Activated T-cell treated with anti-CD3 and anti-CD28 coated beads, Interleukin-2, amount 50 U/mL, for 48 hours (primary cell): ENCODE results near the gene HDAC4.
A peak's percentile ranks its signal among the peaks of the same experiment; 100 is the strongest.

Source experiments
- DNase-seq, 2 experiments: peaks; one replicate each; pipeline ENCODE4 v3.0.0-alpha.2; 2020

HDAC4 gene

DNA sequence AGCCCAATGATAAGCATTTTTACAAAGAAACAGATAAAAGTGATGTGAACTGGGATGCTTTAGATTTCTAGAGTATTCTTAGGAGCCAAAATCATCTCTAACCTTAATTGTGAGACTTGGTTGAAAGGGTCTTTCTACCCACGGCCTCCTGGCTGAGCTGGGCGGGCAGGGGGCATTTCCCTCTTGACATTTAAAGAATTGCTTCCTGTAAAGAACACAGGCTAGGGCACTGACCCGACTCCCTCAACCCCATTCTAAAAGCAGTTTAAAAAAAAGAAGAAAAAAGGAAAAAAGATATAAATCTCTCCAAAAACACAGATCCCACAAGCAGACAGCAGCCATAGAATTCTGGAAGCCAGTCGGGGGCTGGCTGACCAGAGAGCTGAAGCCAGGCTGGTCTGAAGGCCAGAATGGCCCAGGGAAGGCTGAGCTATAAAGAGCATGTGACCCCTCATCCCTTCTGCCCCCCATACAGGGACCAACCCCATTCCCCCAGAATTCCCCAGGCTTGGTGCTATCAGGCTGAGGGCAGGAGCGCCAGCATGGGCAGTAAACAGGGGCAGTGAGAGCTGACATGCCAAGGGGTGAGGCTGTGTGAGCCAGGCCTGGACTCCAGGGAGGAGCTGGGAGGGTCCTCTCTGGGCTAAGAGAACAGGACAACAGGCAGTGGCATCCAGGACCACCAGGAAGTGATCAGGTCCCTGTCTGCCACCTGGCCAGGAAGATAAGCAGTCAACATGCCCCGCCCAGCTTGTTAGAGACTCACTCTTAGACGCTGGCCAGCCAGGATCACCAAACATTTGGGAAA lies 188.5 kb downstream of the HDAC4 start:
- no peak for DNase-seq

DNA sequence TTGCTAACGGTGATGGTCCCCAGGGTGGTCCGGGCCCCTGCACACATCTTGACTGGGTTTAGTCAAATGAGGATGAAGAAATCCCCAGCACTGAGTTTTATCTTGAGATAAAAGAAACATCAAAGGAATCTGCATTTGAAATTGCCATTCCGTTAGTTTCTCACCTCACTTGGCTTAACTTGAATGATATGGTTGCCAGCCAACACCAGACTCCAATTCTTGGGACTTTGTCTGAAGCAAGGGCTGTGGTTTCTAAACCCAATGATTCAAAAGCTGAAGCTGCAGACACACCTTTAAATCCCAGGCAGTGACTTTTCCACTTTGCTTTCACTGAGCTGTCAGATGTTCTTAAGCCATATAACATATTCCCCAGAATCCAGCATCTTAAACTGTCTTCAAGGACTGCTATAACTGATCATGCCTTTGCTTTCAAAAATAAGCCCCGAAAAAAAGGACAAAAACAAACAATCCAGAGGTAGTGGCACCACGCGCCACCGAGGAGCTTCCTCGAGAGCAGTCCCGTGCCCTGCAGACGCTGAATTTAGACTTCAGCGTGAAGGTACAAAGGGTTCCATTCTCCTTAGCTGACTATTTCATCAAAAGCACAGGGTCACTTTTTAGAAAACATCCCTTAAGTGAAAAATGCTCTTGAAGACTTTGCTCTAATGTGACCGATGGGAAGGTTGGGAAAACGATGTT lies 189.3 kb downstream of the HDAC4 start:
- no peak for DNase-seq

DNA sequence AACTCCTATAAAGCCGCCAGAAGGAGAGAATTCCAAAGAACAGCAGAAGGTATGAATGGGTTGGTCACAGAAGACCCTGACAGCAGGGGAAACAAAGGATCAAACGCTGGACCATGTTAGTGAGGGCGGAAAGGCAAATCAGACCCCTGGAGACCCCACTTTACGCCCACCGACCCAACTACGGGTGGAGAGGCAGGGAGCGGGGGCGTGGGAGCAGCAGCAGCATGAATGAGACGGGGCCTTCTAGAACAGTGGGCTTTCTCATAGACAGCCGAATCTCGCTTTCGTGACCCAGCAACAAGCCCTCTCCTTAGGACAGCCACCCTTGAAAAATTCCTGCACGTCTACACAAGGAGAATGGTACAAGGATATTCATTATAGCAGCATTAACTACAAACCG lies 191.0 kb downstream of the HDAC4 start:
- no peak for DNase-seq

DNA sequence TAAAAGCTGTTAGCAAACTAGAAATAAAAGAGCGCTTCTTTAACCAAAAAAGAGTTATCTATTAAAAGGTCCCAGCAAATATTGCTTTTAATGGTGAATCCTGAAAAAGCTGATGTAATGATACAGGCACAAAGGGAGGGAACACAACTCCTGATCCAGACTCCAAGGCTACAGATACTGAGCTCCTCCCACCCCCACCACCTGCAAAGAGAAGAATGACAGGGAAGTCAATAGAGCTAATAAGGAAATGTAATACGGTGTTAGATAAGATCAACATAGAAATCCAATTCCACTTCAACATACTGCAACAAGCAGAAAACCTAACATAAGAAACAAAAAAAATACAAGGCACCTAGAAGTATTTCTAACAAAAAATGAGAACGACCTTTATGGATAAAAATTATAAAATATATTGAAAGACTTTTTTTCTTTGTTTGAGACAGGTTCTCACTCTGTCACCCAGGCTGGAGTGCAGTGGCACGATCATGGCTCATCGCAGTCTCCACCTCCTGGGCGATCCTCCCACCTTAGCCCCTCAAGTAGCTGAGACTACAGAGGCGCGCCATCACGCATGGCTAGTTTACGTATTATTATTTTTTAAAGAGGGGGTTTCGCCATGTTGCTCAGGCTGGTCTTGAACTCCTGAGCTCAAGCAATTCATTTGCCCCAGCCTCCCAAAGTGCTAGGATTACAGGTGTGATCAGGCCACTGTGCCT lies 192.2 kb downstream of the HDAC4 start:
- DNase-seq, result no peak

DNA sequence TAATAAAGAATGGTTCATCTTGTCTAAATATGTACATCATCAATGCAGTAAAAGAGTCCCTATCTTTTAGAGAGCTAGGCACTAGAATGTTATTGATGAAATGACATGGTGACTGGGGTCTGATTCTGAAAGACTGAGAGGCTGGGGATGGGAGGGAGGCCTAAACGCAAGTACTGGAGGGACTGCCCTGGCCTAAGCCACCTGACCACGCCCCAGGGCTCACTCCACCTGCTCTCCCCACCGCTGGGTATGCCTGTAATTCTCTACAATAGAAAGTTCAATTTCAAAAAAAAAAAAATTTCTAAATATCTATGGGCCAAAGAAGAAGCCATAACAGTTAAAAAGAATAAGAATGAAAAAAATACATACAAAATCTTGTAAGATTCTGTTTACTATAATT lies 194.0 kb downstream of the HDAC4 start:
- no peak for DNase-seq

DNA sequence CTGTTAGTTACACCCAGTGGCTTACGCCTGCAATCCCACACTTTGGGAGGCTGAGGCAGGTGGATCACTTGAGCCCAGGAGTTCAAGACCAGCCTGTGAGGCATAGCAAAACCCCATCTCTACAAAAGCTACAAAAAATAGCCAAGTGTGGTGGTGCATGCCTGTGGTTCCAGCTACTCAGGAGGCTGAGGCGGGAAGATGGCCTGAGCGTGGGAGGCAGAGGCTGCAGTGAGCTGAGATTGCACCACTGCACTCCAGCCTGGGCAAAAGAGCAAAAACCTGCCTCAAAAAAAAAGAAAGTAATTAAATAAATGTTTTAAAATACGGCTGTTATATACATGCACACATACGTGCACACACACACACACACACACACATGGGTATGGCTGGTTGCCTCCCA lies 194.8 kb downstream of the HDAC4 start:
- no peak for DNase-seq

DNA sequence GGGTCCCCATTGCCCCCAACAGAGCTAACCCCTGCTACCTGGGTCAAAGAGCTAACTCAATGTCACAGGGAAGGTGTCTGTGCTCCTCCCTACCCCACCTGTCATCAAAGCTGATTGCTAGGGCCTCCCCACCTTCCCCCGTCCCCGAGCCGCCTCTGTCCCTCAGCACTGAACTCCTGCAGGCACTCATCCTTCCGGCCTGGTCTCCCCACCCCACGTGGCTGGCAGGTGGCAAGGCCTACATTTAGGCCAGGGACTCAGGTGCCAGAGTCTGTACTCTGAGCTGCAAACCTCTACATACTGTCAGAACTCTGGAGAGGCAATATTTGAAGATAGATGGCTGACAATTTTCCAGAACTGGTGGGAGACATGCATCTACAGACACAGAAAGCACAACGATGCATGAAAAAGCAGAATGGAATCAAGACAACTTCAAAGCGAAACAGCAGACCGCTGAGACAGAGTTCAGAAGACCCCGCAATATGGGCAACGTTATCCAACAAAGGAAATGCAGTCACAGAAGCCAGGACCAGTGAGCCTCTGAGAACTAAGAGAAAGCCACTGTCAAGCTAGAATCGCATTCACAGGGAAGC lies 195.8 kb downstream of the HDAC4 start:
- DNase-seq, result no peak

DNA sequence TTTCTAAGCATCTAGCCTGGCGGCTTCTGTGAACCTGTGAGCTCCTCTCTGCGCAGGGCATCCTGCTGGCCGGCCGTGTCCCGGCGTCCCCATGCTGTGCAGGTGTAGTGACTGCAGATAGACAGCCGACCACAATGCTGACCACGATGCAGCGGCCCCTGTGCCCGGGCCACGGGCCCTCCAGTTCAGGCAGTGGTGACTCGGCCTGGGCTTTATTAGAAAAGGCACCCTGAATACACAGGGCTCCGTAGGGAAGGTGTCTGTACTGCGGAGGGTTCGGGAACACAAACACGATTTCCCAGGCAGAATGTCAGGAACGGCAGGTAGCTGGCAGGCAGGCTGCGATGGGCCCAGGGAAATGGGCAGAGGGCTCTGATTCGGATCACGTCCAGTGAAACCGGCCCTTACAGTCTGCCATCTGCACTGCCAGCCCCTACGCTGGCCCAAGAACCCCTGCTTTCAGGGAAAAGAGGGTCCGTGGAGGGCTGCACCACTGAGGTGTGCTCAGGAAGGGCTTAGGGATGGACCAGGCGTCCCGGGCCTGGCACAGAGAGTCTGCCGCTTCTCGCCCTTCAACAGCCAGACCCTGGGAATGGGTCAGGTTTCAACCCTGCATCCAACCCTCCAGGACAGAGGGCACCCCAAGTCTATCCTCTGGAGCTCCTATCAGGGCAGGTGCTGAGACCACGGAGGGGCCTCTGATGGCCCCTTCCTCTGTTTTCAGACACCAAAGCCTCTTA lies 196.5 kb downstream of the HDAC4 start:
- DNase-seq, result no peak

- DNase-seq, result no peak
These were observed 197.2 kb downstream of the HDAC4 start for GRCh38 chr2:239203443-239204135.

- DNase-seq, result no peak
These were observed 198.0 kb downstream of the HDAC4 start for GRCh38 chr2:239202836-239203235.

DNA sequence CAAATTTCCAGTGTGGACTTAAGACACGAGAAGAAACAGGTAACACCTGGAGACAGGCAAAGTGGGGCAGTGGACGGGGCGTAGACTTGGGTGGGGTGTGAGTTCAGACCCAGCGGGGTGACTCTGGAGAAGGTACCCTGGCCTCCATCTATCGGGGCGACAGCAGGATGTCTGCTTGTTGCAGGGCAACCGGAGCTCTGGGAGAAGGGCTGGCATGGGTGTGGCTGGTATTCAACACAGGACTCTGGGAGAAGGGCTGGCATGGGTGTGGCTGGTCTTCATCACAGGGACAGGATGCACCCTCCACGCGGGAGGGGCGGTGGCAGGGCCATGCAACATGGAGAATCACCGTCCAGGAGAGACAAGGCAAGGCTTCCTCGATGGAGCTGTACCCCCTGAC lies 198.5 kb downstream of the HDAC4 start:
- DNase-seq, result no peak

- DNase-seq, result no peak
These were observed 198.9 kb downstream of the HDAC4 start for GRCh38 chr2:239201884-239202283.

- DNase-seq, result no peak
These were observed 199.3 kb downstream of the HDAC4 start for GRCh38 chr2:239201531-239201876.

DNA sequence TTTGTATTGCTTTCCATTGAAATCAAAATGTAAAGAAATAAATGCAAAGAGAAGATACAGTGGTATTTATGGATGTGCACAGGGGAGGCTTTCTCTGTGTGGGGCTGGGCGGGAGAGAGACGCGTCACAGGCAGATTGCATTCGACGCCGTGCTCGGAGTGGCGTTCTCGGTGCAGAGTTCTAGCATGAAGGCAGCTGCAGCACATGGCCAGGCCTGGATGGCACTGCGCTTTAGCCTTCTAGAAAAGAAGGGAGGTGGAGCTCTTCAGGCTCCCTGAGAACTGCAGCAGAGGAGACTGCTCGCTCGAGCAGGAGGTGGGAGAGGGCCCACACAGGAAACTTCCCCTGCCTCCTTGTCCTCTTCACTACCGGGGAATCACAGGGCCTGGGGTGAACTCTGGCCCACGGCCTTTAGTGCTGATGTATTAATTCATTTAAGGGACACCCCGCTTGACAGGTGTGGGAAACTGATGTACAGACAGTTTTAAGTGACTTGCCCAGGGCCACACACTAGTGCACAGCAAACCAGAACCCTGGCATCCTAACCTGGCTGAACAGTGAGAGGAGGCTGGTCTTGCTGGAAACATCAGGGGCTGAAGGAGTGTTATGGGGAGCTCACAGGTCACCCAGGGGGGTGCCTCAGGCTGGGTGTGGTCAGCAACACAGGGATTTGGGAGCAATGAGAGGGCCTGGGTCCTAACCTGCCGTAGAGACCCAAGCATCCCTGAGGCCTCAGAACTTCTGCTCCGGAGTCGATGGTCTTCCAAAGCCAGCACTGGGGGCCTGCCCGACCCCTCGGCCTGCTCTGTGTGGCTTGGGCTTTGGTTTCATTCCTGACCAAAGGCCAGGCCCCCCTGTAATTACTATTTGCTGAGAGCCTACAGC lies 199.9 kb downstream of the HDAC4 start:
- DNase-seq, result no peak

DNA sequence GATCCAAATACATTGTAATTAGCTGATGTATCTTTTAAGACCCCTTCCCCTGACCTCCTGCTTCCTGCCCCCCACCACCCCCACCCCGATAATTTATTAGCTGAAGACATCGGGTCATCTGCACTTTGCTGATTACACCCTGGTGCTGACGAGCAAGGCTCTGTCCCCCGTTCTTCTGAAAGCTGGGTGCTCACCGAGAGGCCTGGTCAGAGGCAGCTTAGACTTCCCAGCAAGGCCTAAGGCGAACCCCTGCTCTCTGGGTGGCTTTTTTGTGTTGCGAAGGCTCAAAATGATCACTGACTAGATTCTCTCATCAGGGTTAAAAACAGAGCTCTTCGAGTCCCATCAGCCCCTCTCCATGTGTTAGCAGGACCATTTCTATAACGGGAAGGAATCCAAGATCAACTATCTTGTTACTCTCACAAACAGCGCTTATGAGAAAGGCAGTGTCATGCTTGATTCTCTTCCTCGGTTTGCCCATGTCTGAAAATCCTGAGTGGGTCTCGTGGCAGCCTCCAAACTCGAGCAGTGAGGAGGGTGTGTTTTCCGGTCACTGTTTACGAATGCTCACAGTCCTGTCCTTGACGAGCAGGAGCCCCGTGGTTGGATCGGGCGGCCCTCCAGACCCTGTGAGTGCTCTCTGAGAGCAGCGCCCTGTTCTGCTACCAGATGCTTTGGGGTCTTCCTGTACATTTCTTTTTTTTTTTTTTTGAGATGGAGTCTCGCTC lies 201.6 kb downstream of the HDAC4 start:
- DNase-seq, result no peak

- DNase-seq, result no peak
These were observed 202.6 kb downstream of the HDAC4 start for GRCh38 chr2:239198221-239198620.

DNA sequence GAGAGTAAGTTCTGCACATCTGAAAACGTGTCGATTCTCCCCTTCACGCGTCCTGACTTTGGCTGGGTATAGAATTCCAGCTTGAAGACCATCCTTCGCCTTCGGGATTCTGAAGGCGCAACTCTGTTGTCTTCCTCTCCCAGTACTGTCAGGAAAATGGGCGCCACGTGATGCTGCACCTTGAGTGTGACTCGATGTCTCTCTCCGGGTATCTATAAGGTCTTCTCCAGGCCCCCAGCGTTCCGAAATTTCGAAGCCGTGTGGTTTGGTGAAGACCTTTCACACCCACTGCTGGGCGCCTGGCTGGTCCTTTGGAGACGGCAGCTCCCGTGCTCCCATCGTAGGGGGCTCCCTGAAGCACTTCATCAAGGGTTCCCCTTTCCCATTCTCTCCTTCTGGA lies 203.7 kb downstream of the HDAC4 start:
- DNase-seq, result no peak

GRCh38 chr2:239196474-239197021 lies 204.3 kb downstream of the HDAC4 start:
- DNase-seq, result peak in 1 of 2 experiments; percentile 11

DNA sequence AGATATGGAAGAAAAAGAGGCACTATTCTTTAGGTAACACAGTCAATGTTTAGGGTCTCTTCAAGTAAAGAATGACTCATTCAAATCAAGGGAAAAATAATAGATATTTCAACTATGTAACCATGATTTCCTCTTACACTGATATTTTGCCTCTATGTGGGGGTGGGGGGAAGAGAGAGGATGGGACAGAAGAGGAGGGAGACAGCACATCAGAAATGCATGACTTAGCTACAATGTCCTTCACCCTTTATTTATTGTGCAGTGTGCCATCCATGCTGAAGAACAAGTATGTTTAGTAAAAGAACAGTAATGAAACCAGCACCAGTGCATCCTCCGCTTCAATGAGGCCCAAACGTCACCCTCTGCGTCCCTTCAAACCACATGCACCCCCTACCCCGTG lies 204.8 kb downstream of the HDAC4 start:
- no peak for DNase-seq

DNA sequence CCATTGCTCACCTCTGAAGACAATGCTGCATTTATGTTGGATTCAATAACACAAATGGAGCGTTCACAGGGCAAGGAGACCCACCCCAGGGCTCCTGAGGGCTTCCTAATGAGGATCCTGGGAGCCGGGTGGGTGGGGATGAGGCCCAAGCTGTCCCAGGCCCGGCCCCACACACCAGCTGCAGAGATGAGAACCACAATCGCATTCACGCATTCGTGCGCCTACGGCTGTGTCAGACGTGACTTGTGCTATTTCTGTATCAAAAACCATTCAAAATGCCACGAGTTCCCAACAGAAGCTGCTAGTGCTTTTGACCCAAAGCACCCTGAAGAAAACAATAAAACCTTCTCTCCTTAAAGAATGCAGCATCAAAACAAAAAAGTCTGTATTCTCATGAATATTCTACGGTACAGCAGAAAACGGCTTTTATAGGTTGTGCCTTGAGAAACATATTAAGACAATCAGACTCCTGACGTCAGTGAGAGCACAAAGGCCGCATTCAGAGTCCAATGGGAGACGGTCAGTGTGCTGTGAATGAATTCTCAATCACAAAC lies 205.4 kb downstream of the HDAC4 start:
- no peak for DNase-seq
